MM.1S (cell line): Measurements from ENCODE around the gene CACNB4.

Experiments
- DNase-seq: peaks from one replicate; pipeline ENCODE4 v3.0.0-alpha.2; 2015
- H2AFZ ChIP-seq: fragments of 300-600 bp; sonication (generic); 2 replicates; pipeline ENCODE4 v1.6.0; 2016; ENCODE audit warnings: antibody characterized with exemption, low read length
- H3F3A ChIP-seq: fragments of 300-600 bp; sonication (generic); 2 replicates; pipeline ENCODE4 v1.6.1; 2016; ENCODE audit warnings: mild to moderate bottlenecking, antibody characterized with exemption, low read length, moderate library complexity, mixed read lengths; ENCODE audit not compliant: insufficient read depth
- H3K27ac ChIP-seq: fragments of 300-600 bp; sonication (generic); 2 replicates; pipeline ENCODE4 v1.5.1; 2016; ENCODE audit warnings: mild to moderate bottlenecking, low read length
- H3K27me3 ChIP-seq: fragments of 300-600 bp; sonication (generic); replicated peaks from 2 replicates; pipeline ENCODE4 v1.6.0; 2016; ENCODE audit warnings: low read length; ENCODE audit not compliant: insufficient read depth
- H3K36me3 ChIP-seq: fragments of 300-600 bp; sonication (generic); replicated peaks from 2 replicates; pipeline ENCODE4 v1.6.1; 2016; ENCODE audit warnings: mild to moderate bottlenecking, low read length, mixed read lengths; ENCODE audit not compliant: insufficient read depth
- H3K4me1 ChIP-seq: fragments of 300-600 bp; sonication (generic); 2 replicates; pipeline ENCODE4 v1.6.1; 2016; ENCODE audit warnings: low read length, mixed read lengths
- H3K4me2 ChIP-seq: fragments of 300-600 bp; sonication (generic); 2 replicates; pipeline ENCODE4 v1.6.0; 2016; ENCODE audit warnings: low read depth, low read length
- H3K4me3 ChIP-seq: fragments of 300-600 bp; sonication (generic); 2 replicates; pipeline ENCODE4 v1.5.1; 2016; ENCODE audit warnings: low read length, mixed read lengths
- H3K79me2 ChIP-seq: fragments of 300-600 bp; sonication (generic); 2 replicates; pipeline ENCODE4 v1.6.1; 2016; ENCODE audit warnings: mixed run types, low read length, mixed read lengths
- H3K9ac ChIP-seq: fragments of 300-600 bp; sonication (generic); 2 replicates; pipeline ENCODE4 v1.6.1; 2016; ENCODE audit warnings: low read length, mixed read lengths
- H3K9me2 ChIP-seq: fragments of 300-600 bp; sonication (generic); replicated peaks from 2 replicates; pipeline ENCODE4 v1.6.1; 2016; ENCODE audit warnings: mild to moderate bottlenecking, low read length, mixed read lengths; ENCODE audit not compliant: insufficient read depth
- H3K9me3 ChIP-seq: fragments of 300-600 bp; sonication (generic); replicated peaks from 2 replicates; pipeline ENCODE4 v1.6.1; 2016; ENCODE audit warnings: mild to moderate bottlenecking, low read length, mixed read lengths; ENCODE audit not compliant: insufficient read depth
- H4K20me1 ChIP-seq: fragments of 300-600 bp; sonication (generic); 2 replicates; pipeline ENCODE4 v1.6.1; 2016; ENCODE audit warnings: mild to moderate bottlenecking, low read length, moderate library complexity, mixed read lengths; ENCODE audit not compliant: insufficient read depth
- EZH2 ChIP-seq: fragments of 300-600 bp; sonication (generic); optimal IDR thresholded peaks from 2 replicates; pipeline ENCODE3; 2017; ENCODE audit warnings: low read depth, mild to moderate bottlenecking, antibody characterized with exemption, low read length, mixed read lengths
- EZH2phosphoT487 ChIP-seq: fragments of 300-600 bp; sonication (generic); IDR thresholded peaks from 2 replicates; pipeline ENCODE4 v1.6.1; 2018; ENCODE audit warnings: antibody characterized with exemption, low read length
- TF ChIP-seq, protein P1 (sequence below): fragments of 300-600 bp; sonication (generic); IDR thresholded peaks from 2 replicates; pipeline ENCODE4 v1.5.1; 2016; ENCODE audit warnings: antibody characterized with exemption, low read length, mixed read lengths

CACNB4 gene

DNA sequence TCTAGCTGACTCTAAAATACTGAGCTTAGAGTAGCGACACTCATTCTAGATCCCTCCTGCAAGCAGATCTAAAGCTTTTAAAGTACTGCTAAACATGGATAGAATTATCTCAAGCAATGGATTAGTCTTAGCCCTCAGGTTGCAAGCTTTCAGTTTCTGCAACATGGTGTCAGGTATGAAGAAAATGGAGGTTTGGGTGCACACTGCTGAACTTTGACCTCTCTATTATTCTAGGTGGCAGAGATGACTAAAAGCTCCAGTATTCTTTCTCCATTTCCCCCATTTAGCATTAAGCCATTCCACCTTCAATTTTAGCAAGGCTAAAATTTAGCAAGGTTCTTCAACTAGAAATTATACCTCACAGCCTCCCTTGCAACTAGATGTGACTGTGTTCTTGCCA, 117.0 kb downstream of the CACNB4 start:
- Histone ChIP-seq H3K9me3 (no peaks in the 10 kb centered on the region), H3K4me2 (no peak overlapping the region), H3K9ac (no peak overlapping the region), H3K27me3 (no peaks in the 10 kb centered on the region), H4K20me1 (no peaks in the 10 kb centered on the region), H3K9me2 (no peaks in the 10 kb centered on the region), H3K79me2 (no peaks in the 10 kb centered on the region), H3F3A (no peaks in the 10 kb centered on the region), H3K36me3 (no peaks in the 10 kb centered on the region), H3K4me3 (no peak overlapping the region), H3K4me1 (peaks cover 5% of the 10 kb centered on the region; the same call in 1 of the 2 replicates), H2AFZ (no peak overlapping the region), H3K27ac (no peak overlapping the region)
- TF ChIP-seq EZH2, result no peak
- TF ChIP-seq, protein P1, sequence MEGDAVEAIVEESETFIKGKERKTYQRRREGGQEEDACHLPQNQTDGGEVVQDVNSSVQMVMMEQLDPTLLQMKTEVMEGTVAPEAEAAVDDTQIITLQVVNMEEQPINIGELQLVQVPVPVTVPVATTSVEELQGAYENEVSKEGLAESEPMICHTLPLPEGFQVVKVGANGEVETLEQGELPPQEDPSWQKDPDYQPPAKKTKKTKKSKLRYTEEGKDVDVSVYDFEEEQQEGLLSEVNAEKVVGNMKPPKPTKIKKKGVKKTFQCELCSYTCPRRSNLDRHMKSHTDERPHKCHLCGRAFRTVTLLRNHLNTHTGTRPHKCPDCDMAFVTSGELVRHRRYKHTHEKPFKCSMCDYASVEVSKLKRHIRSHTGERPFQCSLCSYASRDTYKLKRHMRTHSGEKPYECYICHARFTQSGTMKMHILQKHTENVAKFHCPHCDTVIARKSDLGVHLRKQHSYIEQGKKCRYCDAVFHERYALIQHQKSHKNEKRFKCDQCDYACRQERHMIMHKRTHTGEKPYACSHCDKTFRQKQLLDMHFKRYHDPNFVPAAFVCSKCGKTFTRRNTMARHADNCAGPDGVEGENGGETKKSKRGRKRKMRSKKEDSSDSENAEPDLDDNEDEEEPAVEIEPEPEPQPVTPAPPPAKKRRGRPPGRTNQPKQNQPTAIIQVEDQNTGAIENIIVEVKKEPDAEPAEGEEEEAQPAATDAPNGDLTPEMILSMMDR, result no peak
- TF ChIP-seq EZH2phosphoT487, result no peak
- DNase-seq, result no peak

DNA sequence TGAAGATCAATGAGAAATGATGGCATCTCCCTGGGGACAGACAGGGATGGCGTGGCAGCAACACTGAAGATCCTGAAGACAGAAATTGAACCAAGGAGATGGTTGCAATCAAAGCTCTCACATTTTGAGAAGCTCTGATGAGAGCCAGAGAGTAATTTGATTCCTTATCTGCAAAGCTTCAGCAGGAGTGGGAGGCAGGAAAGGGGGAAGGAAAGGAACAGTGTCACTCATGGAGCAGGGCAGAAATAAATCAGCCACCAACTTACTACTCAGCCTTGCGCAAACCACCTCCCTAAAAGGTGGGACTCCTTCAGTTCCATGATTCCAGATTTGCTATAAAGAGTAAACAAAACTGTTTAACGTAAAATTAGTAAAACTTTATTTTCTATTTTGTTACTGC, 119.2 kb downstream of the CACNB4 start:
- TF ChIP-seq EZH2 (no peak), EZH2phosphoT487 (no peak)
- TF ChIP-seq, protein P1, result no peak

DNA sequence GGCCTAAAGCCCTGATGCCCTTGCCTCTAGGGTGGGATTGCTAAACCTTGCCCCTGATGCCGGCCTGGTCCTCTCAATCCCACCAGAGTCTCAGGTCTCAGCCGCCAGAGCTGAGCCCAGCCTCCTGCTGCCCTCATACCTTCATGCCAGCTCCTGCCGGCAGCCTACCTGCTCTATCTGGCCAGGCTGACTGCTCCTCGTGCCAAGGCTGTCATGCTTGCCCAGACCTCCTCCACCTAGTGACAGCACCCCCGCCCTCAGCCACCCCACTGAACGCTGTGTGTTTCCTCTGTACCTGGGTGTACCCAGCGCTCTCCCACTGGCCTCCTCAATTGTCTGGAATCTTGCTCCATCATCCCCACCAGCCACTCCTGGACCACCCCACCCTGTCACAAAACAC, 120.1 kb downstream of the CACNB4 start:
- H3K27me3 ChIP-seq, result no peaks in the 10 kb centered on the region
- no peaks in the 10 kb centered on the region for H3K79me2 ChIP-seq
- H3K9ac ChIP-seq, result no peak overlapping the region
- H3K4me1 ChIP-seq, result peaks cover 10% of the 10 kb centered on the region
- no peak overlapping the region for H3K4me3 ChIP-seq
- H4K20me1 ChIP-seq, result no peaks in the 10 kb centered on the region
- TF ChIP-seq EZH2phosphoT487 (no peak), EZH2 (no peak)
- TF ChIP-seq, protein P1, result no peak
- H2AFZ ChIP-seq, result no peak overlapping the region
- no peak overlapping the region for H3K4me2 ChIP-seq
- H3K36me3 ChIP-seq, result no peaks in the 10 kb centered on the region
- no peaks in the 10 kb centered on the region for H3K9me2 ChIP-seq
- H3K9me3 ChIP-seq, result no peaks in the 10 kb centered on the region
- no peaks in the 10 kb centered on the region; the same call in 1 of the 2 replicates for H3F3A ChIP-seq
- no peak overlapping the region for H3K27ac ChIP-seq
- no peak for DNase-seq

More for the DNA sequence above, 119.2 kb downstream of the CACNB4 start:
- H3K9me3 ChIP-seq, result no peaks in the 10 kb centered on the region
- no peak overlapping the region for H2AFZ ChIP-seq
- no peaks in the 10 kb centered on the region for H3K9me2 ChIP-seq
- no peak overlapping the region for H3K4me3 ChIP-seq
- H3F3A ChIP-seq, result no peaks in the 10 kb centered on the region; the same call in 1 of the 2 replicates
- H4K20me1 ChIP-seq, result no peaks in the 10 kb centered on the region
- H3K4me1 ChIP-seq, result peaks cover 10% of the 10 kb centered on the region
- no peaks in the 10 kb centered on the region for H3K79me2 ChIP-seq
- no peak overlapping the region for H3K4me2 ChIP-seq
- H3K36me3 ChIP-seq, result no peaks in the 10 kb centered on the region
- DNase-seq, result no peak
- no peak overlapping the region for H3K9ac ChIP-seq
- no peaks in the 10 kb centered on the region for H3K27me3 ChIP-seq
- H3K27ac ChIP-seq, result no peak overlapping the region
